DOHH2 (cell line): ENCODE results near the gene CPA3.

Experiments
- EZH2phosphoT487 ChIP-seq: fragments of 200-600 bp; sonication (generic); IDR thresholded peaks from 2 replicates; pipeline ENCODE4 v1.6.1; 2017; ENCODE audit warnings: borderline replicate concordance, mild to moderate bottlenecking, antibody characterized with exemption, low read length, moderate library complexity, mixed read lengths
- TF ChIP-seq, protein P1 (sequence below): fragments of 200-600 bp; sonication (generic); IDR thresholded peaks from one replicate; pipeline ENCODE4 v1.5.1; 2014; ENCODE audit warnings: antibody characterized with exemption, mild to moderate bottlenecking, low read depth, low read length; ENCODE audit not compliant: poor library complexity, severe bottlenecking

DNA sequence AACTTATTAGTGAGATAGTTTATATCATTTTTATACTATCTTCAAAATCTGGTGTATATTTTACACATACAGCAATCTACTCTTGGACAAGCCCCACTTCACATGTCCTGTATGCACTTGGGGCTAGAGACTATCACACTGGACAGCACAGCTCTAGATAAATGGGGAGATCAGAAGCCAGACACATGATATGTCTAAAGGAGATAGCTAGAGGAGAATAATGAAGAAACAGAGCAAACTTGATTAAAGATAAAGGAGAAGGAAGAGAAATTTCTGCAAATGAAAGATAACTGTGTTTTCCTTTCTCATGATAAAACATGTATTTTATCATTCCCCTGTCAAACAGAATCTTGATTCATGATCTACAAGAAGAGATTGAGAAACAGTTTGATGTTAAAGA, 13.0 kb downstream of the CPA3 start:
- TF ChIP-seq, protein P1, sequence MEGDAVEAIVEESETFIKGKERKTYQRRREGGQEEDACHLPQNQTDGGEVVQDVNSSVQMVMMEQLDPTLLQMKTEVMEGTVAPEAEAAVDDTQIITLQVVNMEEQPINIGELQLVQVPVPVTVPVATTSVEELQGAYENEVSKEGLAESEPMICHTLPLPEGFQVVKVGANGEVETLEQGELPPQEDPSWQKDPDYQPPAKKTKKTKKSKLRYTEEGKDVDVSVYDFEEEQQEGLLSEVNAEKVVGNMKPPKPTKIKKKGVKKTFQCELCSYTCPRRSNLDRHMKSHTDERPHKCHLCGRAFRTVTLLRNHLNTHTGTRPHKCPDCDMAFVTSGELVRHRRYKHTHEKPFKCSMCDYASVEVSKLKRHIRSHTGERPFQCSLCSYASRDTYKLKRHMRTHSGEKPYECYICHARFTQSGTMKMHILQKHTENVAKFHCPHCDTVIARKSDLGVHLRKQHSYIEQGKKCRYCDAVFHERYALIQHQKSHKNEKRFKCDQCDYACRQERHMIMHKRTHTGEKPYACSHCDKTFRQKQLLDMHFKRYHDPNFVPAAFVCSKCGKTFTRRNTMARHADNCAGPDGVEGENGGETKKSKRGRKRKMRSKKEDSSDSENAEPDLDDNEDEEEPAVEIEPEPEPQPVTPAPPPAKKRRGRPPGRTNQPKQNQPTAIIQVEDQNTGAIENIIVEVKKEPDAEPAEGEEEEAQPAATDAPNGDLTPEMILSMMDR, result no peak
- no peak for TF ChIP-seq EZH2phosphoT487
